NCI-H345 treated with DMSO at 0.1 percent for 48 hours (cell line): Measurements from ENCODE around the gene CTU2.

Experiments
- DNase-seq: peaks from one replicate; lab custom pipeline; 2025; ENCODE audit not compliant: unreplicated experiment; lab: John Stamatoyannopoulos, UW

CTU2 gene

DNA sequence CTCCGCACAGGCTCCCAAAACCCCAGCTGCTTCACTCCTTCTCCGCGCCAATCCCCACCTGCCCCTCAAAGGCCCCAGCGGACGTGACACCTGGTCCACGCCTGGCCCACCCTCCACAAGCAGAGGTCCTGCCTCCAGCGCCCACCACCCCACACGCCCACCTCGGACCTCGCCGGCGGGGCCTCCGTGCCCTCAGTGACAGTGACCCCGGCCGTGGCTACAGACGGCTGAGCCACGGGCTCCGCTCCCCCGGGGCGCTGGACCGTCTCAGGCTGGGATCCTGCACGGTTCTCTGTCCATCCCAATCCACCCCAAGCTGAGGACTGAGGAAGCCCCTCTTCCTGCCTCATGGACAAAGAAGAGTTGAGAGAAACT is 53.7 kb downstream of the CTU2 start:
- DNase-seq, result no peak

DNA sequence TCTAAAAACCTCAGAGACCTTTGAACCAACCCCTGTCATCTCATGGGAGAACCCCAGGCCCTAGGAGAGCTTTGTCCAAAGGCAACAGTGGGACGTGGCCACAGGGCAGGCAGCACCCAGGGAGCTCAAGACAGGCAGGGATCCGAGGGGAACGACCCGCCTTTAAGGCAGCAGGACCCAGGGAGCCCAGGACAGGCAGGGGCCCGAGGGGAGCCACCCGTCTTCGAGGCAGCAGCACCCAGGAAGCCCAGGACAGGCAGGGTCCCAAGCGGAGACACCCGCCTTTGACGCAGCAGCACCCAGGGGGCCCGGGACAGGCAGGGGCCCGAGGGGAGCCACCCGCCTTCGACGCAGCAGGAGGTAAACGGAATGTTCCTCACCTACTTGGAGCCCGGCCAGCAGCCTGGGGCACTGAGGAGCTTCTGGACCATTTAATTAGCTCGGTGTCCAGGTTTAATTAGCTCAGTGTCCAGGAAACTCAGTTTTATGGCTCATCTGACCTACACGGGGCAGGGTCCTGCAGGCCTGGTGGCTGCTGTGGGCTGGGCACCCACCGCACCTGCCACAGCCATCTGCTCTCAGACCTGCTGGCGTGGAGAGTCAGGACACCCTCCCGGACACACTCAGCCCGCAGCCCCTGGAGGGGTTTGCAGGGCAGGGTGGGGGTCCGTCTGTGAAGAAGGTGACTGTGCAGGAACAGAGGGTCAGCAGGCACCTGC is 54.3 kb downstream of the CTU2 start:
- DNase-seq, result no peak

DNA sequence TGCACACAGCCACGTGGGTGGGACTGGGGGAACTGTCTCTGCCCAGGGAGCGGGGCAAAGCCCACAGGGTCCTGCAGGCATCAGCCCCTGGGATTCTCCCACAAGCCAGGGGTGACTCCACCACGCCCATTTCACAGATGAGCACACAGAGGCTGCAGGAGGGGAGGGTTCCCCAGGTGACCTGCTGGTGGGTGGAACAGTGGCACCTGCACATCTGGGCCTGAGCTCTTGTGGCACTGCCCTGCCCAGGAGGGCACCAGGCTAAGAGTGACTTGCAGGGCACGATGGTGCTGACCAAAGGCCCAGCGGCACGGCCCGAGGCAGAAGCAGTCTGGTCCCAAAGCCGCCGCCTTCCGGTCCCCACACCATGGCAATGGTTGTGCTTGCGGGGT is 54.8 kb downstream of the CTU2 start:
- DNase-seq, result no peak

DNA sequence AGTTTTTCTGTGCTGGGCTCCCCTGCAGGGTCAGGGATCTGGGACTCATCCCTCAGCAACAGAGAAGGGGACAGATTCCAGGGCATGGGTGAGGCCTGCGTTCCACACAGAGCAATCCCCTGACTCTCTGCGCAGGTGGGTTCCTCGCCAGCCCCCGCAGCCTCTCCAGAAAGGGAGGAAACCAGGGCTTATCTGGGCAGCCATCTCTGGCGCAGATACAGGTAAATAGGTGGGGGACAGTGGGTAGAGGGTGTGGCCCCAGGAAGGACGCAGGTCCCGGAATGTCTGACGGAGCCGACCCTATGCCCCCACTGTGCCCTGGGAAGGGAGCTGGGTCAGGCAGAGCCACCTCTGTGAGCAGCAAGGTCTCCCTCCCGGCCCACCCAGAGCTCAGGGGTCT is 55.5 kb downstream of the CTU2 start:
- DNase-seq, result no peak

DNA sequence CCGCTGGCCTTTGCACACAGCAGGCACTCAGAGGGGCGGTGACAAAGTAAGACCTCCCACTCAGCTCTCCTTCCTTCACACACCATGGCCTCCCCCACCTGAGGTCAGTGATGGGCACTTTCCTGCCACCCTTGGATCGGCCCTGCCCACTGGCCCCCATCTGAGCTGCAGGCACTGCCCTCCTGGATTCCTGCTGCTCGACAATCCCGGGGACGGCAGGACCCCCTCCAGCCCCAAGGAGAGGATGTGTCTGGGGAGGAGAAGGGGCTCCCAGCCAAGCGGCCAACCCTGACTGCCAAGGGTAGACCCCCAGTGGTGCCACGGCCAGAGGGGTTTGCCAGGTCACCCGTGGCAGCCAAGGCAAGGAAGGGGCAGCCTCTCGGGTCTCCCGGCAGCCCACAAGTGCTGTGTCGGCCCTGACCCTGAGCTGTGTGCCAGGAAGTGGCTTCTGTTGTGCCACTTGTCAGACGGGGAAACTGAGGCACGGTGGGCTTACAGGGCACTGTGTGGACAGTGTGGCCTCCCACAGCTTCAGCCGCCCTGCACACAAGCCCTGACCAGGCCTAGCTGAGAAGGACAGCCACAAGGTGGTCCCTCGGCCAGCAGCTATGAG is 56.1 kb downstream of the CTU2 start:
- no peak for DNase-seq

DNA sequence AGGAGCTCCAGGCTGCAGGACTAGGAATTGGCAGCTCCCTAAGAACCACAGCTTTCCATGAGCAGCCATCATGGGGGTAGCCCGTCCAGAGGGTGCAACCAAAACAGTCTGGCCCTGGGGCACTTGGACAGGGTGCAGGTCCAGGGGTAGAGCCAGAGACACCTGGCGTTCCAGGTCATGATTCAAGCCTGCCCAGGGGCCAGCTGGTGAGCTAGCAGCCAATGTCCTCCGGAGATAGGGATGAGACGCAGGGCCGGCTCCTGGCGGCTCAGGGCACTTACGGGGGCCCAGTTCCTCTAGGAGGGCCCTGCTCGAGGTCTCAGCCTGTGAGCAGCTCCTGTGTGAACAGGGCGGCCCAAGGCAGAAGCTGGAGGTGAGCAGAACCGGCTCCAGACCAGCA is 56.6 kb downstream of the CTU2 start:
- no peak for DNase-seq

DNA sequence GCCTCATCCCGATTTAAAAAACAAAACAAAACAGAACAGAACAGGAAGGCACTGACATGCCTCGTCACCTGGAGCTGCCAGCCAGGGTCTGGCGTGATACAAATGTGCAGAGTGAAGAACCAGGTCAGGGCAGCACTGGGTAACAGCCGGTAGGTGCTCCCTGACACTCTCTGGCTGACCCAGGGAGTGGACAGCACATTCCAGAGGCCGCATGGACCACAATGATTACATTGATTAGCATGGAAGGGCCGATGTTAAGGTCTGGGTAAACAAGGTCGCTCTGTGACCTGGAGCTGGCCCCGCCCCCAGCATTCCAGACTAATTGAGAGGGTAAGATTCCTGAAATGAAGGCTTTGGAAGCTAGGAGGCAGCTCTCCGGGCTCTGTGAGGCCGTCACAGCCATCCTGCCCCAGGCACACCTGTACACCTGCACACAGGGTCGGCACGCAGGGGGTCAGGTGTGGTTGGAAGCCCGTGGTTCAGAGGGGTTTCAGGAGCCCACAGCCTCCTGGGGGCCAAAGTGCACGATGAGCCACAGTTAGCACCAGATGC is 57.3 kb downstream of the CTU2 start:
- no peak for DNase-seq

DNA sequence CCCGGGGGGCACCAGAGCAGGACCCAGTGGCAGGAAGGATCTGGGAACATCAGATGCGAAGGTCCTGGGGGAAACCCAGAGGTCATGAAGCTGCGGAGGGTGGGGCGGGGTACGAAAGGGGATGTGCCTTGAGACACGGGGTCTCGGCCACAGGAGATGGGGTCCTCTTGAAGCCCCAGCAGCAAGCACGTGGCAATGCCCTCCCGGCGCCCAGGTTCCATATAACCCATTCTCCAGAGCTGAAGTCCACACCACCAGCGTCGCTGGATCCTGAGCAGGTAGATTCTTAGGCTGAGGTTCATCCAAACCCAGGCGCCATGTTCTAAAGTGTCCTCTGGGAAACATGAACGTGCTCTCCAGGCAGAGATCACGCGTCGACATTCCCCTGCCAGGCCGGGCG is 57.8 kb downstream of the CTU2 start:
- DNase-seq, result no peak

DNA sequence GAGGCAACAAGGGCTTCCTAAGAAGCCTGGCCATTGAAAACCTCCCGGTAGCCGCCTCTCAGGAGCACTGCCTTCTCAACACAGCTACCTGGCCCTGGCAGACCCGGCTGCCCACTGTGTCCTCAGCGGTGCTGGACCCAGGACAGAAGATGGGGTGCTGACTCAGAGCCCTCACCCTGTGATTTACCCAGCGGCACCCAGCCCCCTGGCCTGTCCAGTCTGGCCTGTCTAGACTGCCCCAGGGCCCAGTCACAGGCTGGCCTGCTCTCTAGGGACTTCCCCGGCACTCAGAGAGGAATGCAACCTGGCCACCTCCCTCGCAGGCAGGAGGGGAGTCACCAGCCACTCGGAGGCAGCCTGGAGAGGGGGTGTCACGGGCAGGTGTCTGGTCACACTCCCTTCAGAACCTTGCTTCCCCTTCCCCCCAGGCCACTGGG is 58.6 kb downstream of the CTU2 start:
- DNase-seq, result no peak
